ENCODE data around the gene LRRC10B. TPM values are rescaled to one million over a fixed set of nuclear protein-coding genes. Genes with fewer than 3 reads are reported as not detected.
A peak's percentile ranks its signal among the peaks of the same experiment; 100 is the strongest.

The LRRC10B gene
- total RNA-seq, 1 donor from 2014 or later = 0.14 TPM

DNA sequence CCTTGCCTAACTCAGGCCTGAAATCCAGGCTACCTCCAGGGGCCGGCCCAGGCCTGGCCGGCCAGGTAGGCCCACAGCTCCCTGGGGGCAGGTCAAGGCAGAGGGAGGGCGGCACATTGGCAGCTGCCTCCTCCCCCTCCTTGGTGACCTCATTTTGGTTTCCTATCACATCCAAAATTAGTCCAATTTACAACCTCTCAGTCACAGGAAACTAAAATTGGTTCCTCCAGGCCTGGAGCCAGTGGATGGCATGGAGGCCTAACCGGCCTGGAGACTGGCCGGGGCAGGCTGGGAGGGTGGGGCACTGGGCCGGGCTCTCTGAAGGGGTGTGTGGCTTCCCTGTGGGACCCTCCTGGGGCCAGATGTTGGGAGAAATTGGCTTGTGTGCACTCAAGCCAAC is 35.9 kb downstream of the LRRC10B start:
- Mint-ChIP-seq H3K4me3 (no peak overlapping the region), H3K9me3 (no peaks in the 10 kb centered on the region), H3K36me3 (ENCODE audit: low read depth) (no peaks in the 10 kb centered on the region), H3K27me3 (no peaks in the 10 kb centered on the region), H3K27ac (no peak overlapping the region), H3K4me1 (no peaks in the 10 kb centered on the region)
- intact Hi-C loops (cut with micrococcal nuclease) = no loop called here
- DNase-seq = no peak

DNA sequence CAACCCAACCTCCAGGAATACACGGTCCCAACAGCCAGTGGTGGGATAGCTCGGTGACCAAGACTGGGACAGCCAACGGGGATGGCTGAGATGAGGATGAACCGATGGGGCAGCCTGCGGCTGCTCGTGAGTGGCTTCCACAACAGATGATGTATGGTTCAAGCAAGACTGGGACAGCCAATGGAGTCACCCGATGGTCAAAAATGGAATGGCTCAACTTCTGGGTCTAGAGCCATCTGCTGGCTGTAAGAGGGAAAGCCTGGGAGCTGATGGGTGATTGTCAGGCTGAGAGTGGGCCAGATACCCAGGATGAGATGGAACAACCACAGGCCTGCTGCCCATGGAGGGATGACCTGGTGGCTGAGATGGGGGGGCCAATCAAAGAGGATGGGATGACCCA is 36.8 kb downstream of the LRRC10B start:
- Mint-ChIP-seq H3K4me1 (no peaks in the 10 kb centered on the region), H3K27me3 (no peaks in the 10 kb centered on the region), H3K36me3 (ENCODE audit: low read depth) (no peaks in the 10 kb centered on the region), H3K27ac (no peak overlapping the region), H3K9me3 (no peaks in the 10 kb centered on the region), H3K4me3 (no peak overlapping the region)
- no peak for DNase-seq
- intact Hi-C loops (cut with micrococcal nuclease) = no loop called here

DNA sequence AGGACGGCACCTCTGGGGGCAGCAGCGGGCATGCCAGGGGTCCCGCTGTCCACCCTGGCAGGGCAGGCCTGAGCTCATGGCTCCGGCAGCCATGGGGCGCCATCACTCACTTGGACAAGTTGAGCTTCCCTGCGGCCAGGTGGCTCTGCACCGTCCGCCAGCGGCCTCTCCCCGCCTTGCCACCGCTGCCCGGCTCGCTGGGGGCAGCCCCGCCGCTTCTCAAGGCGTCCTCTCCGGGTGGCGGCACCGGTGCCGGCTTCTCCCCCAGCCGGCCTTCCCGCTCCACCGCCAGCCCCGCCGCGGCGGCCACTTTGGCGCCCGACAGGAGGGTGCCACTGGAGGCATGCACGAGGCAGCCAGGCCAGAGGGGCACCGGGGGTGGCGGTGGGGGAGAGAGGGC is 37.4 kb downstream of the LRRC10B start:
- Mint-ChIP-seq H3K27me3 (no peaks in the 10 kb centered on the region), H3K36me3 (ENCODE audit: low read depth) (no peaks in the 10 kb centered on the region), H3K4me3 (no peak overlapping the region), H3K27ac (no peak overlapping the region), H3K9me3 (no peaks in the 10 kb centered on the region), H3K4me1 (no peaks in the 10 kb centered on the region)
- intact Hi-C loops (cut with micrococcal nuclease) = no loop called here
- no peak for DNase-seq

DNA sequence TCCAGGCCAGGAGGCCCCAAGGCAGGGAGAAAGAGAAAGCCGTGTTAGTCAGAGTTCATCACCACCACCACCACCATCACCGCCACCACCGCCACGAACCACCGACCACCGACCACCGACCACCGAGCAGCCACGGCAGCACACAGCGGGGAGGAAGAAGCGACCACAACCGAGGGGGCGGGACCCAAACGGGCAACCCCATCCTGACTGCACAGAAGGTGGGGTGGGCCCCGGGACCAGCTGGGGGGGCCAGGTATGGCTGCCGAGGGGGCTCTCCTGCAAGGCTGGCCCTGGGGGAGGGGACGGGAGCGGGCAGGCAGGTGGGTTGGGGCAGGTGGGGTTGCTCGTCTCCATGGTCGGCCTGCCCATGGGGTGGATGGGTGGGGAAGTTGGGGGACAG is 38.1 kb downstream of the LRRC10B start:
- Mint-ChIP-seq H3K27ac (no peak overlapping the region), H3K9me3 (no peaks in the 10 kb centered on the region), H3K36me3 (ENCODE audit: low read depth) (no peaks in the 10 kb centered on the region), H3K4me3 (no peak overlapping the region), H3K27me3 (no peaks in the 10 kb centered on the region), H3K4me1 (no peaks in the 10 kb centered on the region)
- intact Hi-C loops (cut with micrococcal nuclease) = no loop called here
- no peak for DNase-seq

GRCh38 chr11:61547246-61547645 is 38.7 kb downstream of the LRRC10B start:
- Mint-ChIP-seq H3K36me3 (ENCODE audit: low read depth) (no peaks in the 10 kb centered on the region), H3K4me3 (no peak overlapping the region), H3K27ac (no peak overlapping the region), H3K4me1 (no peaks in the 10 kb centered on the region), H3K27me3 (no peaks in the 10 kb centered on the region), H3K9me3 (no peaks in the 10 kb centered on the region)
- intact Hi-C loops (cut with micrococcal nuclease) = no loop called here
- DNase-seq = no peak

DNA sequence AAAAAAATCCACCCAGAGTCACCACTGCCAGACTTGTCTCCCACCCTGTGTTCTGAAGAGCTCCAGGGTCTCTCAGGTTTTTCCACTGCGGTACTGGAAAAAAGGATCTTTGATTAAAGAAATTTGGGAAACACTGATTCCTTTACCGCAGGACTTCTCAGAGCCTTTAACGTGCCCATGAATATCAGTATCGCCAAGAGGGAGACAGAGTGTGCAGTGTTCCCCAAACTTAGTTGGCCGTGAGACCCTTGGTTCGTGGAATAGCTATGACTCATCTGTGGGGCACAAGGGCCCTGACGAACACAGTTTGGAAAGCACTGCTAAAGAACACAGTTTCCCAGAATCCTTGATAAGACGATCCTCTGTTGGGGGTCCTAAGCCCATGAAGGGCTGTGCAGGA is 40.6 kb downstream of the LRRC10B start:
- peaks cover 4% of the 10 kb centered on the region for H3K4me1 Mint-ChIP-seq
- no peaks in the 10 kb centered on the region for H3K36me3 Mint-ChIP-seq (ENCODE audit: low read depth)
- H3K9me3 Mint-ChIP-seq = no peaks in the 10 kb centered on the region
- no peak overlapping the region for H3K4me3 Mint-ChIP-seq
- intact Hi-C loops (cut with micrococcal nuclease) = no loop called here
- no peak for DNase-seq
- H3K27me3 Mint-ChIP-seq = peaks cover 12% of the 10 kb centered on the region
- no peak overlapping the region for H3K27ac Mint-ChIP-seq

GRCh38 chr11:61549662-61550568 is 41.4 kb downstream of the LRRC10B start:
- Mint-ChIP-seq H3K4me1 (peaks cover 7% of the 10 kb centered on the region), H3K27me3 (peaks cover 19% of the 10 kb centered on the region), H3K4me3 (no peak overlapping the region), H3K9me3 (no peaks in the 10 kb centered on the region), H3K27ac (no peak overlapping the region), H3K36me3 (ENCODE audit: low read depth) (no peaks in the 10 kb centered on the region)
- intact Hi-C loops (cut with micrococcal nuclease) = no loop called here
- no peak for DNase-seq

- H3K36me3 Mint-ChIP-seq (ENCODE audit: low read depth) = no peaks in the 10 kb centered on the region
- no peak for DNase-seq
- H3K27ac Mint-ChIP-seq = no peak overlapping the region
- H3K9me3 Mint-ChIP-seq = no peaks in the 10 kb centered on the region
- intact Hi-C loops (cut with micrococcal nuclease) = no loop called here
- peaks cover 24% of the 10 kb centered on the region for H3K27me3 Mint-ChIP-seq
- H3K4me1 Mint-ChIP-seq = peaks cover 7% of the 10 kb centered on the region
- no peak overlapping the region for H3K4me3 Mint-ChIP-seq
Measured at GRCh38 chr11:61550665-61551227, 42.2 kb downstream of the LRRC10B start.

DNA sequence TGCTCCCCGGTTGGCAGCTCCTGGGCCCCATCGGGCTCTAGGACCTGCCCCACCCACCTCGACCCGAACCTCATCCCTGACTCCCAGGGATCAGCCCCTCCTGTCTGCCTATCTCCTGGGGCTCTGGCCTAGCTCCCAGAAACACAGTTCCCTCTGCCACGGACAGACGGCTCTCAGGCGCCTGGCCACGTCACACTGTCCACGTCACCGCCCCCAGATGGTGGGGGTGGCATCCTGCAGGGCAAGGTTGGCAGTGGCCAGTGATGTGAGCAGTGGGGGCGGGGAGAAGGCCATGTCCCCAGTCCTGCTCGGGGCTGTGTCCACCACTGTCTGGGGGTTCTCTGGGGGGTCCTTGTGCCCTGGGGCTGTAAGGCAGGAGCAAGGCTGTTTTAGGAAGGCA is 43.1 kb downstream of the LRRC10B start:
- Mint-ChIP-seq H3K4me1 (peaks cover 7% of the 10 kb centered on the region), H3K27me3 (peaks cover 32% of the 10 kb centered on the region)
- intact Hi-C loops (cut with micrococcal nuclease) = no loop called here

GRCh38 chr11:61552108-61552635 is 43.6 kb downstream of the LRRC10B start:
- peaks cover 37% of the 10 kb centered on the region for H3K27me3 Mint-ChIP-seq
- no peak overlapping the region for H3K4me3 Mint-ChIP-seq
- DNase-seq = no peak
- peaks cover 7% of the 10 kb centered on the region for H3K4me1 Mint-ChIP-seq
- H3K9me3 Mint-ChIP-seq = no peaks in the 10 kb centered on the region
- intact Hi-C loops (cut with micrococcal nuclease) = no loop called here
- no peaks in the 10 kb centered on the region for H3K36me3 Mint-ChIP-seq (ENCODE audit: low read depth)
- H3K27ac Mint-ChIP-seq = no peak overlapping the region

More for the DNA sequence above, 43.1 kb downstream of the LRRC10B start:
- no peak for DNase-seq
- Mint-ChIP-seq H3K36me3 (ENCODE audit: low read depth) (no peaks in the 10 kb centered on the region), H3K9me3 (no peaks in the 10 kb centered on the region), H3K27ac (no peak overlapping the region), H3K4me3 (no peak overlapping the region)

GRCh38 chr11:61553373-61554171 is 45.0 kb downstream of the LRRC10B start:
- peaks cover 7% of the 10 kb centered on the region for H3K4me1 Mint-ChIP-seq
- H3K27me3 Mint-ChIP-seq = peaks cover 37% of the 10 kb centered on the region
- no peaks in the 10 kb centered on the region for H3K36me3 Mint-ChIP-seq (ENCODE audit: low read depth)
- H3K4me3 Mint-ChIP-seq = no peak overlapping the region
- DNase-seq = no peak
- intact Hi-C loops (cut with micrococcal nuclease) = no loop called here
- H3K27ac Mint-ChIP-seq = no peak overlapping the region
- H3K9me3 Mint-ChIP-seq = no peaks in the 10 kb centered on the region

- Mint-ChIP-seq H3K36me3 (ENCODE audit: low read depth) (no peaks in the 10 kb centered on the region), H3K9me3 (no peaks in the 10 kb centered on the region), H3K4me3 (peak overlapping the region; percentile 28), H3K27ac (no peak overlapping the region), H3K4me1 (peaks cover 7% of the 10 kb centered on the region), H3K27me3 (peaks cover 37% of the 10 kb centered on the region)
- DNase-seq = no peak
- intact Hi-C loops (cut with micrococcal nuclease) = no loop called here
Measured at GRCh38 chr11:61554172-61554988, 45.8 kb downstream of the LRRC10B start.

Measured in activated CD4-positive, alpha-beta T cell treated with anti-CD3 and anti-CD28 coated beads, Interleukin-2, amount 10 ng/mL, durations not matched to agents 24 days and 14 days (primary cell).